A549 (cell line): ENCODE measurements around the gene PILRA.

Experiments used
- POLR2A ChIP-seq: IDR thresholded peaks from 2 replicates; pipeline ENCODE4 v1.6.1; 2012; ENCODE audit warnings: mild to moderate bottlenecking, low read length
- RAD21 ChIP-seq, 2 experiments: fragments of >200 bp in 1 of 2; sonication (Bioruptor Twin) in 1 of 2; formaldehyde crosslinking in 1 of 2; IDR thresholded peaks in 1 of 2; conservative IDR thresholded peaks in 1 of 2; 2 replicates in 1 of 2; 3 replicates in 1 of 2; pipeline ENCODE4 v1.6.1; 2012 to 2018; ENCODE audit warnings: inconsistent platforms in 1 of 2
- RFX5 ChIP-seq: fragments of 450-650 bp; IDR thresholded peaks from 2 replicates; pipeline ENCODE4 v1.7.1; 2014; ENCODE audit warnings: antibody characterized with exemption, mild to moderate bottlenecking, moderate library complexity
- RNF2 ChIP-seq: fragments of 200-600 bp; sonication (generic); IDR thresholded peaks from 2 replicates; pipeline ENCODE4 v1.6.1; 2016; ENCODE audit warnings: low read depth, mild to moderate bottlenecking, antibody characterized with exemption, moderate library complexity, borderline replicate concordance
- TF ChIP-seq, protein P1 (sequence below): fragments of >200 bp; sonication (Bioruptor Twin); formaldehyde crosslinking; IDR thresholded peaks from 3 replicates; pipeline ENCODE4 v1.5.1; 2016
- TF ChIP-seq, protein P2 (sequence below): IDR thresholded peaks from 2 replicates; pipeline ENCODE4 v1.6.1; 2012

- no peak for TF ChIP-seq POLR2A
- TF ChIP-seq, protein P1, sequence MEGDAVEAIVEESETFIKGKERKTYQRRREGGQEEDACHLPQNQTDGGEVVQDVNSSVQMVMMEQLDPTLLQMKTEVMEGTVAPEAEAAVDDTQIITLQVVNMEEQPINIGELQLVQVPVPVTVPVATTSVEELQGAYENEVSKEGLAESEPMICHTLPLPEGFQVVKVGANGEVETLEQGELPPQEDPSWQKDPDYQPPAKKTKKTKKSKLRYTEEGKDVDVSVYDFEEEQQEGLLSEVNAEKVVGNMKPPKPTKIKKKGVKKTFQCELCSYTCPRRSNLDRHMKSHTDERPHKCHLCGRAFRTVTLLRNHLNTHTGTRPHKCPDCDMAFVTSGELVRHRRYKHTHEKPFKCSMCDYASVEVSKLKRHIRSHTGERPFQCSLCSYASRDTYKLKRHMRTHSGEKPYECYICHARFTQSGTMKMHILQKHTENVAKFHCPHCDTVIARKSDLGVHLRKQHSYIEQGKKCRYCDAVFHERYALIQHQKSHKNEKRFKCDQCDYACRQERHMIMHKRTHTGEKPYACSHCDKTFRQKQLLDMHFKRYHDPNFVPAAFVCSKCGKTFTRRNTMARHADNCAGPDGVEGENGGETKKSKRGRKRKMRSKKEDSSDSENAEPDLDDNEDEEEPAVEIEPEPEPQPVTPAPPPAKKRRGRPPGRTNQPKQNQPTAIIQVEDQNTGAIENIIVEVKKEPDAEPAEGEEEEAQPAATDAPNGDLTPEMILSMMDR = no peak
- no peak for TF ChIP-seq RAD21 (conservative IDR thresholded peaks at IDR 0.05 in 1 of 2, IDR thresholded peaks at IDR 0.05 in 1 of 2)
- no peak for TF ChIP-seq RFX5
- TF ChIP-seq, protein P2, sequence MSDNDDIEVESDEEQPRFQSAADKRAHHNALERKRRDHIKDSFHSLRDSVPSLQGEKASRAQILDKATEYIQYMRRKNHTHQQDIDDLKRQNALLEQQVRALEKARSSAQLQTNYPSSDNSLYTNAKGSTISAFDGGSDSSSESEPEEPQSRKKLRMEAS = no peak
- no peak for TF ChIP-seq RNF2
Measured at GRCh38 chr7:100396421-100396982, 23.2 kb downstream of the PILRA start.
